DMS53 treated with DMSO at 0.1 percent for 48 hours (cell line): ENCODE results near the gene EVI5L.

Source experiments
- DNase-seq: peaks from one replicate; lab custom pipeline; 2025; ENCODE audit not compliant: unreplicated experiment; lab: John Stamatoyannopoulos, UW

The EVI5L gene

GRCh38 chr19:7859831-7860713 lies 30.1 kb downstream of the EVI5L start:
- DNase-seq = no peak

DNA sequence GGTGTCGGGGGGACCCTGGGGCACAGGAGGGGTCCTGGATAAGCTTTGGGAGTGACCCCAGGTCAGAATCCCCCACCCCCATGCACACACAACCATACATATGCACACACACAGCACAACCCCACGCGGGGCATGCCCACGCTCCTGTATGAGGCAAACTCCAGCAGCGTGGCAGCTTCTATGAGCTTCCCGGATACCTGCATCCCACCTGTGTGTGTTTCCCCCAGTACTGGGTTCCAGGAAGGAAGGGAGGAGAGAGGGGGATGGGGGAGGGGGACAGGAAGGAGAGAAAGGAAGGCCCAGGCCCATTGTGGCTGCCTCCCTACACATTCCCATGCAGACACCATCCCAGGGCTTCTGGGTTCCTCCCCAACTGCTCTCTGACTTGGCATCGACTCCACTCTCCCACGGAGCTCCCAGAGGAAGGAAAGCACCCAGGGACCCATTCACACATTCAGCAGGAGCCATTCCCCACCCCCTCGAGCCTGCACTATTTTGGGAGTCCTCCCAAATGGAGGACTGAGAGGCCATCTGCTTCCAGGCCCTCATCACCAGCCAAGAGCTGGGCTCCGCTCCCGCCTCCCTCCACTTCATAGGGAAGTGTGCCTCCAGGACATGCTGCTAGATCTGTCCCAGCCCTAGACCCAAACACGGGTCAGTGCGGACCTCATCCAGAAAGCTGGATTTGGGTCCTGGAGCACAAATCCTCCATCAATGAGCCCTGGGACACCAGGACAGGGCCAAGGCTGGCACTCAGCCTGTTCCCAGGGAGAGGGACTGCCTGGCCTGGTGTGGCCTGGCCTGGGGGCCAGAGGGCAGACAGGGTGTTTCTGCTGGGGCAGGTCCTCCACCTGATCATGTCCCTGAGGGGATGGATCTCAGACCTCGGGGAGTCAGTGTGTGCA lies 30.9 kb downstream of the EVI5L start:
- DNase-seq = no peak

GRCh38 chr19:7861619-7862412 lies 31.8 kb downstream of the EVI5L start:
- DNase-seq = no peak

DNA sequence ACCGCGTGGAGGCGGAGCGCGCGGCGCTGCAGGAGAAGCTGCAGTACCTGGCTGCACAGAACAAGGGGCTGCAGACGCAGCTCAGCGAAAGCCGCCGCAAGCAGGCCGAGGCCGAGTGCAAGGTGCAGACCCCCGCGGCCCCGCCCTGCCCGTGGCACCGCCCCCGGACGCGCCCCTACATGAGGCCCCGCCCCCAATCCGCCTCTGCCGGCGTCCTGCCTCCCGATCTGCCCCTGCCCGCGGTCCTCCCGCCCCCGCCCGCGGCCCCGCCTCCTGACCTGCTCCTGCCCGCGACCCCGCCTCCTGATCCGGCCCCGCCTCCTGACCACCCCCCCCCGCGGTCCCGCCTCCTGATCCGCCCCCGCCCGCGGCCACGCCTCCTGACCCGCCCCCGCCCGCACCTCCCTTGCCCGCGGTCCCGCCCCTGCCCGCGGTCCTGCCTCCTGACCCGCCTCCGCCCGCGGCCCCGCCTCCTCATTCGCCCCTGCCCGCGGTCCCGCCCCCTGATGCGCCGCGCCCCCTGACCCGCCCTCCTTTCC lies 32.5 kb downstream of the EVI5L start:
- DNase-seq = peak; percentile 38

- peak; percentile 11 for DNase-seq
Observed at GRCh38 chr19:7863157-7863970, 33.3 kb downstream of the EVI5L start.

- no peak for DNase-seq
Observed at GRCh38 chr19:7863971-7864689, 34.1 kb downstream of the EVI5L start.

GRCh38 chr19:7864690-7865074 lies 34.7 kb downstream of the EVI5L start:
- DNase-seq = no peak

DNA sequence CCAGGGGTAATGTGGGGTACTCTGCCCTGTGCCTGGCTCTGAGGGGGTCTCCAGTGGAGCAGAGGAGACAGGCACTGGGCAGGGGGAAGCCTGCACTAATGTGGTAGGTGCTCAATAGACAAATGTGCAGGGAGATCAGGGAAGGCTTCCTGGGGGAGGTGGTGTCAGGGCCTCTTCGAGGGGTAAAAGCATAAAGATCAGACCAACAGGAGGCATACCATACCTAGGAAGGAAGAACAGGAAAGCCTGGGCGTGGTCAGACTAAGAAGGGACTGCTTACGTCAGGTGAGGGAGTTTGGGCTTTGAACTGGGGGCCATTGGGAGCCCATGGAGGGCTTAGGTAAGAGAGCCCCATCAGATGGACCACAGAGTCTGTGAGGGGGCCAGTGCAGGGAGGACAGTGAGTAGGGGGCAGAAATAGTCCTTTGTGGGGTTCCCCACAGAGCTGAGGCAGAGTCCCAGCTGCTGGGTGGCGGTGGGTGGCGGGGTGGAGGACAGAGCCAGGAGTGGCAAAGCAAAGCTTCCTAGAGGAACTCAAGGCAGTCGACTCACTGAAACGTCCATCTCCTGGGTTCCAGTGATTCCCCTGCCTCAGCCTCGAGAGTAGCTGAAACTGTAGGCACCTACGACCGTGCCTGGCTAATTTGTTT lies 35.4 kb downstream of the EVI5L start:
- no peak for DNase-seq

DNA sequence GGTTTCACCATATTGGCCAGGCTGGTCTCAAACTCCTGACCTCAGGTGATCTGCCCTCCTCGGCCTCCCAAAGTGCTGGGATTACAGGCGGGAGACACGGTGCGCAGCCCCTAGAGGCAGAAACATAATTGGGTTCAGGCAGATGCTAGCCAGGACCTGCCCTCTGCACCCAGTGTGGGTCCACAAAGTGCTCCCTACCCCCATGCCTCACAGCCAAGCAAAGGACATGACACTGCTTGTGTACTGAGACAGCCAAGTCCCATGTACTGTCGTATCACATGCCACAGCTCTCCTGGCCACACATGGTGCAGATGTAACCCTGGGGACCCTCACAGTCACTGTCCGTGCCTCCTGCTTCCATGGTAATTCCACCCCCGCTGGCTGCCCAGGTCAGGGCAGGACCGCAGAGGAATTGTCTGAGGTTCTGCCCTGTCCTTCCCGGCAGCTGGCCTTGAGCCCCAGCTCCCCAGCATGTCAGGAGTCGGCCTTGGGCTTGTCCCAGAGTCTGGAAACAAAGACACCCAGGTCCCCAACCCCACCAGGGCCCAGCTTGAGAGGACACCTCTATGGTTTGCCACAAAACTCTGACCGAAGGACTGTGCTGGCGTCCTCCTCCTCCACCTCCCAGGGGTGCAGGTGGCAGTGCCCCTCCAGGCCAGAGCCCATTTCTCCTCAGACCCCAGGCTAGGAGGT lies 36.5 kb downstream of the EVI5L start:
- DNase-seq = no peak

DNA sequence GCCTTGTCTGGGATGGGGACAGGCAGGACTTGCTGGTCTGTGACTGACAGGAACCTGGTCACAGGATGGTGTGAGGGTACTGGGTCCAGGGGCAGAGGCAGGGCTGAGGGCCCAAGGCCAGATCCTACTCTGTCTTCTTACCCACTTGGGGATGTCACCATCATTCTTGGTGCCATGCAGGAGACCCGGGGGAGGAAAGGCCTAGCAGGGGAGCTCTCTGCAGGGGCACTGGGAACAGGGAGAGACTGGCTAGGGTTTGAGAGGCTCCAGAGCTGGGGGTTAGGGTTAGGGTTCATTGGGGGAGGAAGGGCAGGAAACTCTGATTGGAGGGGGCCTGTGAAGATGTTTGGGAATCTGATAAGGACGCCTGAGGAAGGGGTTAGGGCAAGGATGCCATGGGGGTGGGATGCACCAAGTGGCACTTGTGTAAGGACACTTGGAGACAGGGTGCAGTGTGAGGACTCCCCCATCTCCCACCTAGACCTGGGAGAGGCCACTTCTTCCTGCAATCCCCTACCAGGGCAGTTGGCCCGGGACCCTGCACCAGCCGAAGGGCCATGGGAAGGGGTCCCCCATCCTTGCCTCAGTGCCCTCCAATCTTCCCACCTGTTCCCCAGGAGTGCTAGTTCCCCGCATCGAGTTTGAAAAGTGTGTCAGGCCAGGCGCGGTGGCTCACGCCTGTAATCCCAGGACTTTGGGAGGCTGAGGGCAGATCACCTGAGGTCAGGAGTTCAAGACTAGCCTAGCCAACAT lies 37.2 kb downstream of the EVI5L start:
- no peak for DNase-seq

GRCh38 chr19:7868326-7868670 lies 38.3 kb downstream of the EVI5L start:
- peak; percentile 48 for DNase-seq

DNA sequence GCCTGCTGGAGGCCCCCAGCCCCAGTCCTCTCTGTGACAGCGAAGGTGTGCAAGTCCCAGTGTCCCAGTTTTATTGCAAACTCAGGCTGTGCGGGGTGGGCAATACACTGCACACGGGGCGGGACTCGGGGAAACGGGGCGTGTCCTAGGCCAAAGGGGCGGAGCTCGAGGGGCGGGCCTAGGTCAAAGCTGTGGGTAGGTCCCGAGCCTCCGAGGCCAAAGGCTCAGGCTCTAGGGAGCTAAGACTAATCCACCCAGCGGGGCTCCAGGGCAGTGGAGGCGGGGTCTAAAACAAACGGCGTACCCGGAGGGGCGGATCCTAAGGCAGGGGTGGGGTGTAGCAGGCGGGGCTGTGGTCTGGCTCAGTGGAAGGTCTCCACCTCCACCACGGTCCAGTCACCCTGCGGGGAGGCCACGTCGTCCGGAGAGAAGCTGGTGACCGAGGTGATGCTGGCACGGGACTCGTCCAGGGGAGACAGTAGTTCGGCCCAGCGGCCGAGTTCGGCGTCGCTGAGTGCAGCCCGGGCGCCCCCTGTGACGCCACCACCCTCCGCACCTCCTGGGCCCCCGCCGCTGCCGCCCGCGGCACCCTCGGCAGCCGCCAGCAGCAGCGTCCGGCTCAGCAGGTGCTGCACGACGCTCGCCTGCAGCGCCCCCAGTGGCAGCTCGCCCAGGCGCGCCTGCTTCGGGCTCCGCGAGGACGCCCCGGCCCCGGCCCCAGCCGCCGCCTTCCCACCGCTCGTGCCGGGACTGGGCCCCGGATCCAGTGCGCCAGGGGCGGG lies 38.8 kb downstream of the EVI5L start:
- DNase-seq = peak; percentile 55

GRCh38 chr19:7869453-7869909 lies 39.5 kb downstream of the EVI5L start:
- DNase-seq = no peak

DNA sequence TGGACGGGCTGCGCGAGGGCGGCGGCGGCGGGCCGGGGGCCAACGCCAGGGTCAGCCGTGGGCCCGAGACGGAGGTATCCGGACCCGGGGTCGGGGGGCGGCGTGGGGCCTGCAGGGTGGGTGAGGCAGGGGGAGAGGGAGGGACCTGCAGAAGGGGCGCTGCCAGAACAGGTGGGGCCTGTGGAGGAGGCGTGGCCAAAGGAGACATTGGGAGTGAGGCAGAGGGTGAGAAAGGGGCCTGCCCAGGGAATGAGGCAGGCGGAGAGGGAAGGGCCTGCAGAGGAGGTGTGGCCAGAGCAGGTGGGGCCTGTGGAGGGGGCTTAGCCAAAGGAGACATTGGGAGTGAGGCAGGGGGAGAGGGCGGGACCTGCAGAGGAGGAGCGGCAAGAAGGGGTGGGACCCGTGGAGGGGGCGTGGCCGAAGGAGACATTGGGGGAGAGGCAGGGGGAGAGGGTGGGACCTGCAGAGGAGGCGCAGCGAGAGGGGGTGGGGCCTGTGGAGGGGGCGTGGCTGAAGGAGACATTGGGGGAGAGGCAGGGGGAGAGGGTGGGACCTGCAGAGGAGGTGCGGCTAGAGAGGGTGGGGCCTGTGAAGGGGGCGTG lies 40.0 kb downstream of the EVI5L start:
- no peak for DNase-seq

- no peak for DNase-seq
Observed at GRCh38 chr19:7870571-7871436, 40.8 kb downstream of the EVI5L start.
